ENCODE results near the gene TTYH2. TPM values are rescaled to one million over a fixed set of nuclear protein-coding genes. Genes with fewer than 3 reads are reported as not detected.

TTYH2 gene
- total and polyA plus RNA-seq, 5 donors = 15.5 to 30.4 (median 19.4) TPM

GRCh38 chr17:74216505-74216904 lies 3.1 kb downstream of the TTYH2 start:
- Histone ChIP-seq H3K27ac (ENCODE audit: low read length) (no peak overlapping the region), H3K27me3 (ENCODE audit: control insufficient read depth, insufficient read depth) (no peaks in the 10 kb centered on the region), H3K9me3 (ENCODE audit: control insufficient read depth, low read length) (no peaks in the 10 kb centered on the region), H3K4me1 (ENCODE audit: control insufficient read depth, insufficient read depth, low read length) (peaks cover 4% of the 10 kb centered on the region), H3K4me3 (ENCODE audit: low read length) (no peak overlapping the region)
- WGBS = 64% methylated on average over 5 of the region's 5 CpGs
- DNase-seq (peak in 1 of 3 donors; percentile 53), ATAC-seq (no peak)
- intact Hi-C loops (cut with DNase I) = loop anchor here (5.0 to 10.0 kb wide), 4 partner anchors 78 to 238 kb away; partner anchors contain the start of genes BTBD17 (in 2 of the 4) and GPR142 (in 2 of the 4)

- Histone ChIP-seq H3K4me1 (ENCODE audit: control insufficient read depth, insufficient read depth, low read length) (no peaks in the 10 kb centered on the region), H3K4me3 (ENCODE audit: low read length) (no peak overlapping the region), H3K27ac (ENCODE audit: low read length) (no peak overlapping the region), H3K9me3 (ENCODE audit: control insufficient read depth, low read length) (no peaks in the 10 kb centered on the region), H3K27me3 (ENCODE audit: control insufficient read depth, insufficient read depth) (no peaks in the 10 kb centered on the region)
- 63% methylated on average over 13 of the region's 13 CpGs for WGBS
- DNase-seq (peak in 1 of 3 donors; percentile 37), ATAC-seq (no peak)
- intact Hi-C loops (cut with DNase I) = loop anchor here (5.0 to 10.0 kb wide), 4 partner anchors 78 to 238 kb away; partner anchors contain the start of genes BTBD17 (in 2 of the 4) and GPR142 (in 2 of the 4)
These were observed 3.8 kb downstream of the TTYH2 start for GRCh38 chr17:74217037-74217730.

GRCh38 chr17:74217888-74218287 lies 4.5 kb downstream of the TTYH2 start:
- ATAC-seq (no peak), DNase-seq (peak in 1 of 3 donors; percentile 31)
- Histone ChIP-seq H3K27me3 (ENCODE audit: control insufficient read depth, insufficient read depth) (no peaks in the 10 kb centered on the region), H3K4me1 (ENCODE audit: control insufficient read depth, insufficient read depth, low read length) (no peaks in the 10 kb centered on the region), H3K27ac (ENCODE audit: low read length) (no peak overlapping the region), H3K4me3 (ENCODE audit: low read length) (no peak overlapping the region), H3K9me3 (ENCODE audit: control insufficient read depth, low read length) (no peaks in the 10 kb centered on the region)
- WGBS = 85% methylated on average over 2 of the region's 2 CpGs
- intact Hi-C loops (cut with DNase I) = loop anchor here (5.0 to 10.0 kb wide), 4 partner anchors 77 to 237 kb away; partner anchors contain the start of genes BTBD17 (in 2 of the 4) and GPR142 (in 2 of the 4)

- peak in 2 of 3 donors; percentile 73 to 74 for DNase-seq
- WGBS = 59% methylated on average over 8 of the region's 8 CpGs
- Histone ChIP-seq H3K27me3 (ENCODE audit: control insufficient read depth, insufficient read depth) (no peaks in the 10 kb centered on the region), H3K4me3 (ENCODE audit: low read length) (no peak overlapping the region), H3K4me1 (ENCODE audit: control insufficient read depth, insufficient read depth, low read length) (no peaks in the 10 kb centered on the region), H3K27ac (ENCODE audit: low read length) (no peak overlapping the region), H3K9me3 (ENCODE audit: control insufficient read depth, low read length) (no peaks in the 10 kb centered on the region)
- no peak for ATAC-seq
- intact Hi-C loops (cut with DNase I) = loop anchor here (5.0 to 10.0 kb wide), 4 partner anchors 76 to 236 kb away; partner anchors contain the start of genes BTBD17 (in 2 of the 4) and GPR142 (in 2 of the 4)
These were observed 5.1 kb downstream of the TTYH2 start for GRCh38 chr17:74218436-74218835.

GRCh38 chr17:74219576-74220133 lies 6.3 kb downstream of the TTYH2 start:
- Histone ChIP-seq H3K27me3 (ENCODE audit: control insufficient read depth, insufficient read depth) (no peaks in the 10 kb centered on the region), H3K4me3 (ENCODE audit: low read length) (no peak overlapping the region), H3K9me3 (ENCODE audit: control insufficient read depth, low read length) (no peaks in the 10 kb centered on the region), H3K27ac (ENCODE audit: low read length) (no peak overlapping the region), H3K4me1 (ENCODE audit: control insufficient read depth, insufficient read depth, low read length) (no peaks in the 10 kb centered on the region)
- ATAC-seq = no peak
- intact Hi-C loops (cut with DNase I) = loop anchor here (5.0 to 10.0 kb wide), 4 partner anchors 75 to 235 kb away; partner anchors contain the start of genes BTBD17 (in 2 of the 4) and GPR142 (in 2 of the 4)
- 82% methylated on average over 3 of the region's 3 CpGs for WGBS
- no peak for DNase-seq

- intact Hi-C loops (cut with DNase I) = no loop called here
- Histone ChIP-seq H3K27ac (ENCODE audit: low read length) (no peak overlapping the region), H3K4me1 (ENCODE audit: control insufficient read depth, insufficient read depth, low read length) (no peaks in the 10 kb centered on the region), H3K4me3 (ENCODE audit: low read length) (no peak overlapping the region), H3K9me3 (ENCODE audit: control insufficient read depth, low read length) (no peaks in the 10 kb centered on the region), H3K27me3 (ENCODE audit: control insufficient read depth, insufficient read depth) (no peaks in the 10 kb centered on the region)
- ATAC-seq (no peak), DNase-seq (no peak)
- WGBS = 83% methylated on average over 2 of the region's 2 CpGs
These were observed 6.8 kb downstream of the TTYH2 start for GRCh38 chr17:74220219-74220618.

- Histone ChIP-seq H3K27ac (ENCODE audit: low read length) (no peak overlapping the region), H3K4me3 (ENCODE audit: low read length) (no peak overlapping the region), H3K4me1 (ENCODE audit: control insufficient read depth, insufficient read depth, low read length) (no peaks in the 10 kb centered on the region), H3K27me3 (ENCODE audit: control insufficient read depth, insufficient read depth) (no peaks in the 10 kb centered on the region), H3K9me3 (ENCODE audit: control insufficient read depth, low read length) (no peaks in the 10 kb centered on the region)
- WGBS = 93% methylated on average over 16 of the region's 16 CpGs
- ATAC-seq (no peak), DNase-seq (peak in 1 of 3 donors; percentile 51)
- intact Hi-C loops (cut with DNase I) = no loop called here
These were observed 7.8 kb downstream of the TTYH2 start for GRCh38 chr17:74220946-74221818.

- H3K9me3 ChIP-seq (ENCODE audit: control insufficient read depth, low read length) = no peaks in the 10 kb centered on the region
- WGBS = 93% methylated on average over 13 of the region's 13 CpGs
- intact Hi-C loops (cut with DNase I) = no loop called here
- no peaks in the 10 kb centered on the region for H3K27me3 ChIP-seq (ENCODE audit: control insufficient read depth, insufficient read depth)
- H3K4me3 ChIP-seq (ENCODE audit: low read length) = no peak overlapping the region
- H3K4me1 ChIP-seq (ENCODE audit: control insufficient read depth, insufficient read depth, low read length) = no peaks in the 10 kb centered on the region
- DNase-seq (peak in 1 of 3 donors; percentile 35), ATAC-seq (no peak)
- no peak overlapping the region for H3K27ac ChIP-seq (ENCODE audit: low read length)
These were observed 9.0 kb downstream of the TTYH2 start for GRCh38 chr17:74222399-74222798.

- H3K9me3 ChIP-seq (ENCODE audit: control insufficient read depth, low read length) = no peaks in the 10 kb centered on the region
- no peak for DNase-seq
- H3K4me1 ChIP-seq (ENCODE audit: control insufficient read depth, insufficient read depth, low read length) = no peaks in the 10 kb centered on the region
- no peak overlapping the region for H3K27ac ChIP-seq (ENCODE audit: low read length)
- H3K27me3 ChIP-seq (ENCODE audit: control insufficient read depth, insufficient read depth) = no peaks in the 10 kb centered on the region
- no peak overlapping the region for H3K4me3 ChIP-seq (ENCODE audit: low read length)
- 96% methylated on average over 14 of the region's 14 CpGs for WGBS
- ATAC-seq = no peak
- intact Hi-C loops (cut with DNase I) = no loop called here
These were observed 10.5 kb downstream of the TTYH2 start for GRCh38 chr17:74223901-74224300.

- DNase-seq = peak in 1 of 3 donors; percentile 38
These were observed 11.8 kb downstream of the TTYH2 start for GRCh38 chr17:74224959-74225725.

More at GRCh38 chr17:74224959-74225725, 11.8 kb downstream of the TTYH2 start:
- no peak overlapping the region for H3K27ac ChIP-seq (ENCODE audit: low read length)
- no peak for ATAC-seq
- WGBS = 91% methylated on average over 20 of the region's 20 CpGs
- H3K4me1 ChIP-seq (ENCODE audit: control insufficient read depth, insufficient read depth, low read length) = no peaks in the 10 kb centered on the region
- intact Hi-C loops (cut with DNase I) = no loop called here
- no peaks in the 10 kb centered on the region for H3K9me3 ChIP-seq (ENCODE audit: control insufficient read depth, low read length)
- no peaks in the 10 kb centered on the region for H3K27me3 ChIP-seq (ENCODE audit: control insufficient read depth, insufficient read depth)
- no peak overlapping the region for H3K4me3 ChIP-seq (ENCODE audit: low read length)

All from right cardiac atrium (tissue), 5 donors.